Fibroblast of upper back skin (primary cell): ENCODE measurements around the gene NR0B1.

Source experiments
- DNase-seq: peaks from one replicate; pipeline ENCODE4 v3.0.0-alpha.2; 2013

NR0B1 gene

DNA sequence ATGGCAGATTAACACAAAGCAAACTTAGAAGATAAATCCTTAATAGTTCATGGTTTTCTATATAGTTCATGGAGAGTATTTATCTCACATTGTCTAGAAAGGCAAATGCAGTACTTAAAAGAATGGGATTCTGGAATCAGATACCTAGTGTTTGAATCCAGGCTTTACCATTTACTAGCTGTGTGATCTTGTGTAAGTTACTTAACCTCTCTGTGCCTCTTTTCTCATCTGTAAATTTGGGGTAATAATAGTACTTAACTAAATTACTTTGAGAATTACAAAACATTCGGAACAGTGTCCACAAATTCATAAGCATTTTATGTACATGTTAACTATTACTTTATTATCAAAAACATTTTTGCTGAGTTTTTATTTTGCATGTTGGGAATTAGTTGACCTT lies 46.4 kb downstream of the NR0B1 start:
- no peak for DNase-seq

DNA sequence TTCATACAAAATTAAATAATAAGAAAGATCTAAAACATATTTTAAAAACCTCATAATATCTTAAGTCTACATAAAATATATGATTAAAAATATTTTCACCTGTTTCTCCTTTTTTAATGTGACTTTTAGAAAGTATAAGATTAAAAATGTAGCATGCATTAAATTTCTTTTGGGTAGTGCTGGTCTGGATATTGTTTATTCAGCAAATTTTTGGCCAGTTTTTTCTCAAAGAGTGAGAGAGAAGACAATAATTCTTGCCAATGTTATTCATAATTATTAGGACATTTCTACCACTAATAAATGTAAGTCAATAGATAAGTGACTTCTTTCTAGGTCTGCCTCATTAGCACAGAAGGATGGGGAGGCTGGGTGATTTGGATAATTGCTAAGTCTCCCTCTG lies 48.2 kb downstream of the NR0B1 start:
- DNase-seq, result no peak

DNA sequence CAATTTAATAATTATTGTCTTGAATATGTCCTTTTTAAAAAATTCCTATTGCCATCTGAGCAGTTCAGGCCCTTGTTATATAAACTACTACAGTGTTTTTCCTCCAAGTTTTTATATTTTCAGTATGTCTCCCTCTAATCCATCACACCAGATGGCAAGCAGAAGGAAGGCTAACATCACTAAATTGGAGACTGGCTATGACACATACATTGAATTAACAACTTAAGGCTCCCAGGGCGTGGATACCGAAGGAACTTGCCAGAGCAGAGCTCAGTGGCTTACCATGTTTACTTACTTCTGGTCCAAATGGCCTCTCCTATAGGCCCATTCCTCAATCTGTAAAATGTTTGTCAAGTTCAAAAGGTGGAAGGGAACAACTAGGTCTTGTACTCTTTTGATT lies 49.3 kb downstream of the NR0B1 start:
- DNase-seq, result no peak
